Suppressor macrophage (primary cell): ENCODE data around the gene PIEZO1.

Source experiments
- DNase-seq, 4 experiments: peaks; one replicate each; pipeline ENCODE4 v3.0.0-alpha.2; 2020 to 2022

Gene PIEZO1

GRCh38 chr16:88749358-88749757 lies 35.7 kb downstream of the PIEZO1 start:
- DNase-seq: no peak

DNA sequence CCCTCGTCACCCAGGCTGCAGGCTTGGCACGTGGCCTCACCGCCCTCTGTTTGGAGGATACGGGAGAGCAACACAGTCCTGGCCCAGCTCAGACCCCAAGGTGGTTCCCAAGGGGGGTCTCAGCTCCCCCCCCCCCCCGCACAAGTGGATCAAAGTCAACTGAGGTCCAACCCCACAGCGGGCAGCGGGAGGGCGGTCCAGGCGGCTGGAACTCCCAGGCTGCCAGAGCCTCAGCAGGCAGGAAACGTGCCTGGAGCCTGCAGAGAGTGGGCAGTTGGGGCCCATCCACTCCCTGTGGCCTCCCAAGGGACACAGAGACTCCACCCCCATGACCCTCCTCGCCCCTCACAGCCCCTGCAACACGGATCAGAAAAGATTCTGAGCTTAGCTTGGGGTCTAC lies 36.7 kb downstream of the PIEZO1 start:
- no peak for DNase-seq

DNA sequence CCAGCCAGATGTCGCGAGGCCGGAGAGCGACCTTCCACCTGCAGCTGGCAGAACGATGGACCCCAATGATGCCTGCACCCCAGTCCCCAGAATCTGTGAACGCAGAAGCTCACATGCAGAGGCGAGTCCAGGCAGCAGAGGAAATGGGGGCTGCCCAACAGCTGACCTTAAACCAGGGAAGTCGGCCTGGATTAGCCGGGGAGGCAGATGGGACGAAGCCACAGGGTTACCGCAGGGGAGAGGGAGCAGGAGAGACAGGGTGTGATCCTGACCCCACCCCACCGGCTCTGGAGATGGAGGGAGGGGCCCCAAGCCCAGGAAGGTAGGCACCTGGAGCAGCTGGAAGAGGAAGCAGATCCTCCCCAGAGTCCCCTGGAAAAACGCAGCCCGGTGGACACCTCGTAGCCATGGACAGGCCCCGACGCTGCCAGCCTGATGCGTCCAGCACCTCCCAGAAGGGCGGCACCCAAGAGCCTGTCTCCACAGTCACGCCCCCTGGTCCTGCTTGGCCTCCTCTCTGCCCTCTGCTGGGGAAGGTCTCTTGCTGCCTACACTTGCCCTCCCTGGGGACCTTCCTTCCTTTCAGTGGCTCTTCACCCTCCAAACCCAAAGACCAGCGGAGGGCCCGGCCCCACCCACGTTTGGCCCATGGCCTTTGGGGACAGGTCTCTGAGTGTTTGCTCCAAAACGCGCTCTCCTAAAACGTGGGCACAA lies 37.3 kb downstream of the PIEZO1 start:
- peak; percentile 62 to 80 (median 75) for DNase-seq

- no peak for DNase-seq
Observed at GRCh38 chr16:88746506-88746905, 38.5 kb downstream of the PIEZO1 start.

DNA sequence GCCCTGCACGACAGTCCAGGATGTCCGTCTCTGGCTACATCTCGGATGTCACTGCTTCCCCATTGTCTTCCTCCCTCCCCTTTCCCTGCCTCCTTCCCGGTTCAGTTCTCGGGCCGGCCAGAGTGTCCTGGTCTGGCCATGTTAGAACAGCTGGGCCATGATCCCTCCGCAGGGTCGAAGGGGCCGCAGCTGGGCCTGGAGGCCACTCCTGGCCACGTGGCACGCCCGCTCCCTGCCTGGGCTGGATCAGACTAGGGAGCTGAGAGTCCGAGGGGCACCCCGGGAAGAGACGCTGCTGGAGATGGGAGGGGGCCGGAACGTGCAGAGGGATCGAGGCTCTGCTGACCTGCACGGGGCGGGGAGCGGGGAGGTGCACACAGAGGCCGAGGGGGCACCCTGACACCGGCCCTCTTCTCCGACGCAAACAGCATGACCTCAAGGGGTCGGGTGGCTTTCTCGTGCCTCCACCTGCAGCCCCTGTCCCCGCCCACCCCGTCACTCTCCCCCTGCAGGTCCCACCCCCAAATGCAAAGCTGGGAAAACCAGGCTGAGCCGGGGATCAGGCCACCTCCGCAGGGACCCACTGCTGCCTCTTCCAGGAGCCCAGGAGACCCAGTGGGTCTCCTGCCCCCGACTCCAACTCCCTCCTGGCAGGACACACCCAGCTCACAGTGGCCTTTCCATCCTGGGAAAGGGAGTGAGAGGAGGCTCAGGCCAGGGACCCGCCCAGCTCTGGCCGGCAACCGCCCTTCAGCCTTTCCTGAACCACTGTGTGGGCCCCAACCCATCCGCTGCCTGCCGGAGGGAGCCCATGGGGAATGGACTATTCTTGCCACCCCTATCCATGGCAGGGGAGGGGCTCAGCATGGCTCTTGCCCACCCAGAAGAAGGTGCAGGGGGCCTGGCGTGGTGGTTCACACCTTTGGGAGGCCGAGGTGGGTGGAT lies 40.2 kb downstream of the PIEZO1 start:
- no peak for DNase-seq

DNA sequence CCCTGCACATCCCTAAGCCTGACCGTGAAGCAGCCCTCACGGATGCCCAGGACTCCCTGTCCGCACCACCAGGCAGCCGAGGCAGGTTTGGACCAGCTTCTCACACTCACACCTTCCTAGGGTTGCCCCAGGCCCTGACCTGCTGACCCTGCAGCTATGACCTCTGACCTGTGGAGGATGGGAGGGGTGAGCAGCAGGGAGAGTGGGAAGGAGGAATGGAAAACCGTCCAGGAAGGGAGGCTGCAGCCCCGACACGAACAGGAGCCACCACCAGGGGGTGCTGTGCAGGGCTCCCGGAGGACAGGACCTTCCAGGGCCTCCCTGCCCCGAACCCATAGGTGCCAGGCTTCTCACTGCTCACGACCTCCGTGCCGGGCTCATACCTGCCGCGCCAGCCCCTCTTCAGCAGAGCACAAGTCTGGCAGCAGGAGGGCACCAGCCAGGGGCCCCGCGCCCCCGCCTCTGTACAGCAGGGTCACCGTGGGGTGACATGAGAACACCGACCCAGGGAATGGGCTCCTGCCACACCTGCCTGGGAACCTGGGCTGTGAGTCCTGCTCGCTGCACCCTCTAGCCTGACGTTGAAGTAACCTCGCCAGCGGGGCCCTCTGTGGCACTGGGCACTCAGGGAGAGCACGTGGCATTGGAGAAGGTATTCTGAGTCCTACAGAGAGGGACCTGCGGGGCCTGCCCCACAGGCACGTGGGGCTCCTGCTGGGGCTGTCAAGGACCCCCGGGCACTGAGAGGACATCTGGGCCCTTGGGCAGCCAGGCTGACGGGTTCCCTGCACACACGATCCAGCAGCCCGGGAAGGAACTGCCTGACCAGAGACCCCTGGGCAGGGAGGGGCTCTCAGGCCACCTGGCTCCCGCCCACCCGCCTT lies 41.1 kb downstream of the PIEZO1 start:
- peak; percentile 66 to 91 (median 82) for DNase-seq

- no peak for DNase-seq
Observed at GRCh38 chr16:88742896-88743605, 42.0 kb downstream of the PIEZO1 start.

DNA sequence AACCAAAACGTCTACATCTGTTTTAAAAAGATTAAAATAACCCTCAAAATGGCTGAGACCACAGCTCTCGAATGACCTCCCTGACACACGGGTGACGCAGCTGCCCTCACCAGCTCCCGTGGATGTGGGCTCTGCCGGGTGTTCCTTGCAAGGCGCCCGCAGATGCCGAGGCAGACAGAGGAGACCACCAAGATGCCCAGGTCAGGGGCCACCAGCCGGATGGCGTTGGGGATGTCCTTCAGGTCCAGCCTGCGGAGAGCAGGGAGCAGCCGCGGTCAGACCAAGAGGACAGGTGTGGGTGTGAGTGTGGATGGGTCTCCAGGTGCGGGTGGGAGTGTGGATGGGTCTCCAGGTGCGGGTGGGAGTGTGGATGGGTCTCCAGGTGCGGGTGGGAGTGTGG lies 43.7 kb downstream of the PIEZO1 start:
- no peak for DNase-seq

DNA sequence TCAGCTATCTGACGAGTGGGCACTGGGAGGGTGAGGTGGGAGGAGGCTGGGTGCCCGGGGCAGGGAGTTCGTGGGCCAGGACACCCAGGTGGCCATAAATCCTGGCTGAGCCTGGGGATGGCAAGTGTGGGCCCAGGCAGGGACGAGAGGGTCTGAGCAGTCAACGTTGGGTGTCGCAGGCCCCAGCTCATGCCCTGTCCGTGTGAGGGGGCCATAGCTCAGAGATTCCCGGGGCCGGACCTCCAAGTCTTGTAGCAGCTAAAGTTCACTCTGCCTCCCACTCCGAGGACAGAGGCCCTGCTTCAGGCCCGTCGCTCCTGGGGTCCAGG lies 44.3 kb downstream of the PIEZO1 start:
- DNase-seq: no peak

- DNase-seq: no peak
Observed at GRCh38 chr16:88739977-88740726, 44.9 kb downstream of the PIEZO1 start.

GRCh38 chr16:88739139-88739976 lies 45.7 kb downstream of the PIEZO1 start:
- DNase-seq: no peak

DNA sequence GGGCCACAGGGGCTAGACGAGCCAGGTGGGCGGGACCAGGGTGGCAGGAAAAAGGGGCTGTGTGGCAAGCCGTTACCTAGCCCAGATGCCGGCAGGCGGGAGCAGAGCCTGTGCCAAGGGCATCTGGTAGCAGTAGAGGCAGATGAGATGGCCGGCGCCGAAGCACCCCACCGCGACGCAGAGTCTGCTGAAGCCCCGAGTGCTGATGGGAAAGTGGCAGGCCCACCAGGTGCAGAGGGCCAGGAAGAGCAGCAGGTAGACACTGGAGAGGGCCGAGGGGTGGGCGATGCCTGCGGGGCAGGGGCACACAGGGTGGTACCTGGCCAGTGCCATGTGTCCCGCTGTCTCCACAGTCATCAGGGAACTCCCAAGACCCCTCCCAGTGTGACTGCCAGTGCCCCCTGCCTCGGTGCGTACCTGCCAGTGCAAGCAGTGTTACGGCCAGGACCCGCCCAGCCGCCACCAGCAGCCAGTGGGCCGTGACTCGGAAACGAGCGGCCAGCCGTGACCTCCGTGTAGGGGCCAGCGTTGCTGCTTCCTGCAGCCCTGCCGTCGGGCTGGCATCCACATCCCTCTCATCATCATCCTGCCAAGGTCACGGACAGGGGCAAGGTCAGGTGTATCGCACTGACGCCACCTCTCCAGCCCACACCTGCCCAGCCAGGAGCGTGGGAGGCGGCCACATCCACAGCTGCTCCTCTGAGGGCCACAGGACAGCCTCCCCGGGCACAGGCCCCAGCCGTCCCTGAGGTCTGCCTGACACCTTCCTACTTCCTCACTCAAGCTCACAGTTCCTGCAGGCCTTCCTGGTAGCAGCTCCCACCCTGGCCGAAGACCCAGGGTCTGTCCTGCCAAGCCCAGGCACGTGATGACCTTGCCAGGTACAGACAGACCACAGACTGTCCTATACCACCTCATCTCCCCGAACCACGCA lies 46.6 kb downstream of the PIEZO1 start:
- no peak for DNase-seq

- DNase-seq: peak; percentile 80 to 86 (median 82)
Observed at GRCh38 chr16:88737298-88738150, 47.5 kb downstream of the PIEZO1 start.

GRCh38 chr16:88736496-88736895 lies 48.5 kb downstream of the PIEZO1 start:
- no peak for DNase-seq

DNA sequence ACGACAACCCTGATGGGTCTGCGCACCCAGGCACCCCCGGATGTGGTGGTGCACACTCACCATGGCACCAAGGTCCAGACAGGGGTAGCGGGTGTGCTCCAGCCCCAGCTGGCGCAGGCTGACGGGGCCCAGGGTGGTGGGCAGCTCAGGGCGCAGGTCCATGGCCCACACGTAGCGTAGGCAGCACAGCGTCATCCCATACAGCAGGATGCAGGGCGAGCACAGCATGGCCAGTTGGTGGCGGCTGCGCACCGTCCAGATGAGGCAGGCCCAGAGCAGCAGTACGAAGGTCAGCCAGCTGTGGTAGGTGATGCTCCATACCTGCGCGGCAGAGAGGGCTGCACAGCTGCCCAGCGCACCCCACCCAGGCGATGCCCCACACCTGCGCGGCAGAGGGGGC lies 48.9 kb downstream of the PIEZO1 start:
- DNase-seq: no peak

- no peak for DNase-seq
Observed at GRCh38 chr16:88735616-88736015, 49.4 kb downstream of the PIEZO1 start.

DNA sequence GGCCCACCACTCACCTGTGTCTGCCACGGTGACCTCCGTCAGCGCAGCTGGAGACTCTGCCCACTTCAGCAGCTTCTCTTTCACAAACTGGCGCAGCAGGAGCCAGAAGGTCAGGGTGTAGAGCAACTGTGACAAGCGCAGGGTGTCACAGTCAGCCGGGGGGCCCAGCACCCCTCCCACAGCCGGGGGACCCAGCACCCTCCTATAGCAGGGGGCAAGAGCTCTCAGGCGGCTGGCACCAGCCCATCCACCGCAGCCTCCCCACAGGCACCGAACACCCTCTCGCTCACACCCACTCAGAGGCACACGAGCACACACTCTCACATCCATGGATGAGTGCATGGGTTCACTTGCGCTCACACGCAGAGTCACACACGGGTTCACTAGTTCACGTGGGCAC lies 49.9 kb downstream of the PIEZO1 start:
- no peak for DNase-seq

DNA sequence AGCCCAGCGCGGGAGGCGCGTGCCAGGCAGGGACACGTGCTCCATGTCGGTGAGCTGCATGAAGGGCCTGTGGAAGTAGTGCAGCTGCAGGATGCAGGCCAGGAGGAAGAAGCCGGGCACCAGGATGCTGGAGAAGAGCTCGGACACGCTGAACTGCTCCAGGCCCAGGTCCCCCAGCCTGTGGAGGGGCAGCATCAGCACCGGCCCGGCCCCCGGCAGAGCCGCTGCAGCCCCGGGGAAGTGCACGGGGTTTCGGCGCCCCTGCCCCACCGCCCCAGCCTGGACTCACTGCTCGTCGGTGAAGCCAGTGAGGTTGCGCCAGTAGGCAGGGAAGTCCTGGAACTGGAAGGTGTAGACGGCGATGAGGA lies 50.7 kb downstream of the PIEZO1 start:
- DNase-seq: no peak
